Esophagus muscularis mucosa (tissue), 4 donors: ENCODE data around the gene DAND5. TPM values are rescaled to one million over a fixed set of nuclear protein-coding genes. Genes with fewer than 3 reads are reported as not detected.

Experiments used
- DNase-seq: peaks from one replicate; pipeline ENCODE4 v3.0.0-alpha.2; 2017; ENCODE audit errors: extremely low spot score
- H3K27ac ChIP-seq, 4 donors: fragments of 200-600 bp; sonication (generic); replicated peaks in 1 of 4; 1 replicate in 3 of 4; 2 replicates in 1 of 4; pipeline ENCODE4 v1.5.1; 2016 to 2019; ENCODE audit warnings: mild to moderate bottlenecking in 1 of 4
- H3K27me3 ChIP-seq, 4 donors: fragments of 200-600 bp; sonication (generic); one replicate each; pipeline versions ENCODE4 v1.5.1 to v1.6.0; 2016 to 2019
- H3K36me3 ChIP-seq, 4 donors: fragments of 200-600 bp; sonication (generic); one replicate each; pipeline ENCODE4 v1.5.1; 2016 to 2019
- H3K4me1 ChIP-seq, 4 donors: fragments of 200-600 bp; sonication (generic); one replicate each; pipeline ENCODE4 v1.5.1; 2016 to 2019
- H3K4me3 ChIP-seq, 4 donors: fragments of 200-600 bp; sonication (generic); 1 replicate in 2 of 4; 2 replicates in 2 of 4; pipeline ENCODE4 v1.5.1; 2016 to 2019; ENCODE audit warnings: mild to moderate bottlenecking in 4 of 4, moderate library complexity in 1 of 4
- H3K9me3 ChIP-seq, 4 donors: fragments of 200-600 bp; sonication (generic); 1 replicate in 3 of 4; 2 replicates in 1 of 4; pipeline ENCODE4 v1.5.1; 2016 to 2019
- EP300 ChIP-seq: sonication (generic); formaldehyde crosslinking; IDR thresholded peaks from one replicate; pipeline ENCODE4 v1.6.1; 2017; ENCODE audit warnings: antibody characterized with exemption
- POLR2A ChIP-seq: fragments of 450-650 bp; IDR thresholded peaks from one replicate; pipeline ENCODE4 v1.6.1; 2017; ENCODE audit warnings: antibody characterized with exemption, moderate library complexity, mild to moderate bottlenecking, low read depth
- POLR2AphosphoS5 ChIP-seq, 2 donors: sonication (generic); formaldehyde crosslinking; IDR thresholded peaks; one replicate each; pipeline ENCODE4 v1.6.1; 2017; ENCODE audit warnings: antibody characterized with exemption in 2 of 2
- WGBS: methylation state at CpG from one replicate; pipeline ENCODE4 v1.1.5; 2018; 5-methylcytosine and 5-hydroxymethylcytosine counted together
- intact Hi-C: fragments of 100-400 bp; cut with DNase I; formaldehyde crosslinking; loops from one replicate; pipeline ENCODE4 v1.15.1; 2023
- total RNA-seq, 4 donors: library from RNA; depleted of rRNA; stranded (reverse); fragments of >200 nt; gene quantifications; one replicate each; pipeline versions ENCODE4 v1.1.0 to v1.2.1, GENCODE V29; 2016
- TF ChIP-seq, protein P1 (sequence below), 3 experiments: fragments of 200-600 bp in 2 of 3; fragments of 450-650 bp in 1 of 3; sonication (generic) in 2 of 3; IDR thresholded peaks; one replicate each; pipeline ENCODE4 v1.5.1; 2017 to 2019; ENCODE audit warnings: antibody characterized with exemption in 3 of 3, mild to moderate bottlenecking in 2 of 3, moderate library complexity in 1 of 3

DAND5 gene
- total RNA-seq, 4 donors from 2014 or later, result 0.19 to 0.83 (median 0.29) TPM; not detected in 1

DNA sequence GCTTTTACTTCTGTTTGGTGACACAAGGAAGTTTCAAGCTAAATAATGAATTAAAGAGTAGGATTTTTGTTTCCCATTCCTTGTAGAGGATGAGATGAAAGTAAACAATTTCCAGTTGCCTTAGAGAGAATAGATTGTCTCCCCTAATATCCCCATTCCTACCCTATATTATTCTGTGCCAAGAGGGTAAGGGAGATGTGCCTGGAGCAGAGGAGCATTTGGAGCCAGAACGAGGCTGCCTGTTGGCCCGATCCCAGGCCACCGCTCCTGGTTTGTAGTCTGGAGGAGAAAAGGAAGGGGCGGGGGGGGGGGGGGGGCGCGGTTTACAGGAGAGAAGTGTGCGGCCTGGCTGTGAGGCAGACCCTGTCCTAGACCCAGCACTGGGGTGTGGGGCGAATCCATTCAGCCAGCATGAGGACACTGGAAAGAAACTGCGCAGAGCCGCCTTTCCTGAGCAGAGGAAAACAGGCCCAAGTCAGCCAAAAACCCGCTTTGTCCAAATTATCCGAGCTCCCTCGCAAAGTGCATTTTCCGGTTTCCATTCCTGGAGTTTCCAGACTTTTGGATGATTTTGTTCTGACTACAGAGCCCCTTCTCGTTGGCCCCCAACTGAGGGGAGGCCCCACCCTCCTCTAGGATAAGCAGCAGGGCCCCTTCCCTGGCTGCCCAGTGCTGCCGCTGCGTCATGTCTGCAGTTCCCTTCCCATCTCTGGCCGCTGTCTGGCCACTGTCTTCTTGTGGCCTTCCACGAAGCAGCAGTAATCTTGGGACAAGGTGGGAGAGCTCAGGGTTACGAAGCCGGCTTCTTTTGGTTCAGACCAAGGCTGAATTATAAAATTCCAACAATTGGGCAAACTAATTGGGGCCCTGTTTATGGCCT, 48.9 kb downstream of the DAND5 start:
- no peak for DNase-seq
- H3K4me1 ChIP-seq, result peaks cover 84 to 100% (median 99%) of the 10 kb centered on the region in 4 donors

DNA sequence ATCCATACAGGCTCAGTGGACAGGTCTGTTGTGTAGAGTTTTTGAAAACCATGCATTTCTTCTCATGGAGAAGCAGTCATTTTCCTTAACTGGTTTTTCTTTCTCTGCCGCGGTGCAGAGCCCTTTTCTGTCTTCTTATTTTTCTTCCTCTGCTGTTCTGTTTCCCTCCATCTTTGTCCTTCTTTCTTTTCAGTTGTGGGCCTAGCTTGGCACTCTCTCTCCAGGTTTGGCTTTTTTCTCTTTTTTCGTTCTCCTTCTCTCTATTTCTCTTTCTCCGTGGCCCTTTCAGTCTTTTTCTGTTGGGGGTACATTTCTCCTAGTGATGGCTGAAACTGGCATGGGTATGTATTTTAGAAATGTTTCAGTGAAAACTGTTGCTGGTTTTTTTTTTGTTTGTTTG, 50.0 kb downstream of the DAND5 start:
- Histone ChIP-seq H3K4me1 (peaks cover 83 to 100% (median 99%) of the 10 kb centered on the region in 4 donors), H3K27ac (peak overlapping the region; percentile 88 to 97 (median 94)), H3K36me3 (no peaks in the 10 kb centered on the region), H3K27me3 (no peaks in the 10 kb centered on the region), H3K4me3 (peak overlapping the region in 1 of 4 donors; percentile 26), H3K9me3 (no peaks in the 10 kb centered on the region)
- DNase-seq, result no peak
- TF ChIP-seq, protein P1, sequence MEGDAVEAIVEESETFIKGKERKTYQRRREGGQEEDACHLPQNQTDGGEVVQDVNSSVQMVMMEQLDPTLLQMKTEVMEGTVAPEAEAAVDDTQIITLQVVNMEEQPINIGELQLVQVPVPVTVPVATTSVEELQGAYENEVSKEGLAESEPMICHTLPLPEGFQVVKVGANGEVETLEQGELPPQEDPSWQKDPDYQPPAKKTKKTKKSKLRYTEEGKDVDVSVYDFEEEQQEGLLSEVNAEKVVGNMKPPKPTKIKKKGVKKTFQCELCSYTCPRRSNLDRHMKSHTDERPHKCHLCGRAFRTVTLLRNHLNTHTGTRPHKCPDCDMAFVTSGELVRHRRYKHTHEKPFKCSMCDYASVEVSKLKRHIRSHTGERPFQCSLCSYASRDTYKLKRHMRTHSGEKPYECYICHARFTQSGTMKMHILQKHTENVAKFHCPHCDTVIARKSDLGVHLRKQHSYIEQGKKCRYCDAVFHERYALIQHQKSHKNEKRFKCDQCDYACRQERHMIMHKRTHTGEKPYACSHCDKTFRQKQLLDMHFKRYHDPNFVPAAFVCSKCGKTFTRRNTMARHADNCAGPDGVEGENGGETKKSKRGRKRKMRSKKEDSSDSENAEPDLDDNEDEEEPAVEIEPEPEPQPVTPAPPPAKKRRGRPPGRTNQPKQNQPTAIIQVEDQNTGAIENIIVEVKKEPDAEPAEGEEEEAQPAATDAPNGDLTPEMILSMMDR (IDR thresholded peaks at IDR 0.05), result no peak
- TF ChIP-seq POLR2A (no peak), EP300 (no peak), POLR2AphosphoS5 (IDR thresholded peaks at IDR 0.05) (no peak)
- 50% methylated on average over 4 of the region's 4 CpGs for WGBS
- intact Hi-C loops, result no loop called here

More for the DNA sequence above, 48.9 kb downstream of the DAND5 start:
- 39% methylated on average over 15 of the region's 21 CpGs for WGBS
- TF ChIP-seq EP300 (no peak), POLR2AphosphoS5 (IDR thresholded peaks at IDR 0.05) (peak in 1 of 2 donors; percentile 29), POLR2A (no peak)
- TF ChIP-seq, protein P1 (IDR thresholded peaks at IDR 0.05), result no peak
- intact Hi-C loops, result no loop called here
- H3K27me3 ChIP-seq, result no peaks in the 10 kb centered on the region
- peak overlapping the region; percentile 26 to 41 (median 35) for H3K4me3 ChIP-seq
- peak overlapping the region; percentile 88 to 97 (median 94) for H3K27ac ChIP-seq
- H3K36me3 ChIP-seq, result no peaks in the 10 kb centered on the region
- no peaks in the 10 kb centered on the region for H3K9me3 ChIP-seq

DNA sequence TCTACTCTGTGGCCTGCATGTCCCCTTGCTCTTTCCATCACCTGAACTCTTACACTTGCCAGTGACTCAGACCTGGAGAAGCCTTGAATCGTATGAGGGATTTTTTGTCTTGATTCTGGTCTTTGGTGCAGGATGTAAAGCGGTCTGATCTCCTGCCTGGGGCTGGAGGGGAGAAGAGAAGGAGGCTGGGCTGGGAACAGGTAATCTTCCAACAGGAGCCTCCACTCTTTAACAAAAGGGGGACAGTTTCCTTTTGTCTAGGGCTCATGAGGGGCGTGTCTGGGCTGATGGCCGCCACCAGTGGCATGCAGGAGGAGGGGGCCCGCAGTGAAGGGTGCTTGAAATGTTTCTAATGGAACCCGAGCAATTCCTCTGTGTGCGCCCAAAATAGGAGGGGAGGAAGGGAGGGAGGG, 50.6 kb downstream of the DAND5 start:
- H3K27ac ChIP-seq, result peak overlapping the region; percentile 88 to 97 (median 94)
- no peak overlapping the region for H3K4me3 ChIP-seq
- H3K4me1 ChIP-seq, result peaks cover 78 to 100% (median 99%) of the 10 kb centered on the region in 4 donors
- TF ChIP-seq POLR2A (no peak), EP300 (no peak), POLR2AphosphoS5 (IDR thresholded peaks at IDR 0.05) (peak in 1 of 2 donors; percentile 11)
- TF ChIP-seq, protein P1 (IDR thresholded peaks at IDR 0.05), result no peak
- no peak for DNase-seq
- H3K9me3 ChIP-seq, result no peaks in the 10 kb centered on the region
- WGBS, result 51% methylated on average over 7 of the region's 7 CpGs
- H3K36me3 ChIP-seq, result peaks cover 0 to 2% (median 0%) of the 10 kb centered on the region in 4 donors
- intact Hi-C loops, result no loop called here
- no peaks in the 10 kb centered on the region for H3K27me3 ChIP-seq

DNA sequence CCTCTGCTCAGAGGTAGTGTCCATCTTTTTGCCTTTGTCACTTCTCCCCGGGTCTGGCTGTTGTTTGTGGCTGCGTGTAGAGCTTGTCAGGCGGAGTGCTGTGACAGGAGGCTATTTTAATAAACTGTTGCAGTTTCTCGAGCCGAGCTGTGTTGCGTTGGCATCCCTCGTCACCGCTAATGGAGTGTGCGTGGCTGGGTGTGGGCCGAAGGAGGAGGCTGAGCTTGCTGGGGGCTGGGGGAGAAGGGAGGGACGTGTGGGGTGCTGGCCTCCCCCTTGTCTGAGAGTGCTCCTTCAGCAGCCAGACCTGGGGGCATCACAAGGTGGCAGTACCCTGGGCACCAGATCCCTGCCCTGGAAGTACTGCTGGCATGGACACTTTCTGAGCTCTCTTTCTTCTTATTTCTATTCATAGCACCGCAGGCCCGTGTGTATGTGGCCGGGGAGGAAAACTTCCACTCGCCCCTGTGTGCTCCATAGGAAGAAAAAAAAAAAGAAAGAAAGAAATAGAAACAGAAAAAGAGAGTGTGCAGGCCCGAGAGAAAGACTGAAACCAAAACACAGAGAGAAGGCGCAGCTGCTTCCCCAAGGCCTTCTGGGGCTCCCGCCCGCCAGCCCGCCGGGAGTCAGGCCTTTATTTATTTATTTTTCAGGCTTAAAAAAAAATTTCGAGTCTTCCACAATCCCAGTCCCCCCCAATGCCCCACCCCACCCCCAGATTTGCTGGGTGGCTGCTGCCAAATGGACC, 52.9 kb downstream of the DAND5 start:
- H3K27me3 ChIP-seq, result no peaks in the 10 kb centered on the region
- H3K27ac ChIP-seq, result peak overlapping the region; percentile 88 to 97 (median 94)
- H3K36me3 ChIP-seq, result peaks cover 0 to 7% (median 0%) of the 10 kb centered on the region in 4 donors
- H3K4me1 ChIP-seq, result peaks cover 77 to 100% (median 99%) of the 10 kb centered on the region in 4 donors
- peak overlapping the region; percentile 48 to 53 (median 51) for H3K4me3 ChIP-seq
- no peak for TF ChIP-seq EP300
- TF ChIP-seq POLR2AphosphoS5 (IDR thresholded peaks at IDR 0.05), result peak; percentile 29 to 45
- no peak for TF ChIP-seq POLR2A
- TF ChIP-seq, protein P1 (IDR thresholded peaks at IDR 0.05), result no peak
- no peak for DNase-seq
- intact Hi-C loops, result loop anchor here (2.0 kb wide), 1 partner anchor 25 kb away; no protein-coding TSS in a partner anchor
- 10% methylated on average over 22 of the region's 22 CpGs for WGBS
- no peaks in the 10 kb centered on the region for H3K9me3 ChIP-seq
